GM12892 (cell line): ENCODE results near the gene STAT6.

ENCODE experiments used
- POLR2A ChIP-seq: IDR thresholded peaks from 2 replicates; pipeline ENCODE4 v1.6.1; 2011; ENCODE audit warnings: low read depth, low read length, control low read depth
- POLR2AphosphoS5 ChIP-seq: IDR thresholded peaks from 2 replicates; pipeline ENCODE4 v1.6.1; 2011; ENCODE audit warnings: low read depth, low read length, control low read depth

GRCh38 chr12:57090924-57091637, 20.1 kb downstream of the STAT6 start:
- TF ChIP-seq POLR2AphosphoS5 = no peak
- no peak for TF ChIP-seq POLR2A
